Fibroblast of skin of right biceps (primary cell): ENCODE measurements around the gene LRRC71.

Experiments used
- DNase-seq: peaks from one replicate; pipeline ENCODE4 v3.0.0-alpha.2; 2013

The LRRC71 gene

DNA sequence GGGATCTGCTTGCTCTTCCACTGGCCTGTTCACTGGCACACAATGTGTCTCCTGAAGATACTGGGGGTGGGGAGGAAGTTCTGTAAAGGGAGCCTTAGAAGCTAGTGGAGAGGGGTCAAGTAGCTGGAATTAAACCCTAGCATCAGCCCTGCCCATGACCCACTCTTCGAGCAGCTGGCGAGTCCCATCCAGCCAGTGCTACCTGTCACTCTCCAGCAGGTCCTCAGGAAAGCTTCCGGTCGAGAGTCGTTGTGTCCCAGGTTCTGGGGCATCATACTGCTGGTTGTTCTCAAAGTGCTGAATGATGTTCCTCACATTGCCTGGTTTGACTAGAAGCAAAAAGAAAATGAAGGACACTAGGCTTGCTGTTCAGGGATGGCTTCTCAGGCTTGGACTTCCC lies 30.9 kb downstream of the LRRC71 start:
- DNase-seq, result no peak

- no peak for DNase-seq
Observed at GRCh38 chr1:156953571-156953970, 33.1 kb downstream of the LRRC71 start.

GRCh38 chr1:156956333-156956732 lies 35.9 kb downstream of the LRRC71 start:
- DNase-seq, result no peak

DNA sequence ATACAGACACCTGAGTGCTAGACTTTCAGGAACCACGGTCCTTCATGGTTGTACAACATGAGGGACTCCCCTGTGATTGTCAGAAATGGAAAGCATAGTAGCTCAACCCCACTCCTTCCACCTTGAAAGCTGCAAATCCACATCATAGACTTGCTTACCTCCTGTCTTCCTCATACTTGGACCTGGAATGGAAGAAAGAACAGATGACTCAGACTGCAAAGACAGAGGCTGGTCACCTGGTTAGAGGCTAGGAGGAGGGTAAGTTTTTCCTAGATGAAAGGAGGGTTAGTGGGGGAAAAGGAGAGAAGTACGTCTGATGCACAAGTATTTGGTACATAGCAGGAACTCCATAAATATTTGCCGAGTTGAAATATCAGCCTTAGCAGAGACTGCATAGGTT lies 37.2 kb downstream of the LRRC71 start:
- DNase-seq, result no peak

- no peak for DNase-seq
Observed at GRCh38 chr1:156958247-156958714, 37.8 kb downstream of the LRRC71 start.

GRCh38 chr1:156959414-156959813 lies 39.0 kb downstream of the LRRC71 start:
- peak; percentile 33 for DNase-seq

- no peak for DNase-seq
Observed at GRCh38 chr1:156959925-156960324, 39.5 kb downstream of the LRRC71 start.

GRCh38 chr1:156961709-156962108 lies 41.3 kb downstream of the LRRC71 start:
- DNase-seq, result peak; percentile 9

GRCh38 chr1:156963621-156964020 lies 43.2 kb downstream of the LRRC71 start:
- DNase-seq, result peak; percentile 6

GRCh38 chr1:156964441-156964840 lies 44.0 kb downstream of the LRRC71 start:
- DNase-seq, result peak; percentile 52

DNA sequence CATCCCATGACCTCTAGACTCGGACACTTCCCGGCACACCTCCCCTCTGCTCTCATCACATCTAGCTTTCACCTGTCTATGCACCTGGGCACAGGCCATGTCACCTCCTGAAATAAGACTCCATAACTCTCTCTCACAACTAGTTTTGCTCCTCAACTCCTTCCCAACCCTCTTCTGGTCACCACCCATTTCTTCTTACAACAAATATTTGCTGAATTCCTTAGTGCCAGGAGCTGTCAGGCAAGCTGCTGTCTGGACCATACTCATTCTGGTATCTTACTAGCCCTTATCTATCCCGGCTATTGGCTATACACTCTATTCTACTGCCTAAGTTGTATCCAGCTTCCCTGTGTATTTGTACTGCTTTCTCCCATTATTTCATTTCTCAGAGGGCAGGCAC lies 49.1 kb downstream of the LRRC71 start:
- no peak for DNase-seq

- DNase-seq, result peak; percentile 10
Observed at GRCh38 chr1:156970017-156970416, 49.6 kb downstream of the LRRC71 start.

DNA sequence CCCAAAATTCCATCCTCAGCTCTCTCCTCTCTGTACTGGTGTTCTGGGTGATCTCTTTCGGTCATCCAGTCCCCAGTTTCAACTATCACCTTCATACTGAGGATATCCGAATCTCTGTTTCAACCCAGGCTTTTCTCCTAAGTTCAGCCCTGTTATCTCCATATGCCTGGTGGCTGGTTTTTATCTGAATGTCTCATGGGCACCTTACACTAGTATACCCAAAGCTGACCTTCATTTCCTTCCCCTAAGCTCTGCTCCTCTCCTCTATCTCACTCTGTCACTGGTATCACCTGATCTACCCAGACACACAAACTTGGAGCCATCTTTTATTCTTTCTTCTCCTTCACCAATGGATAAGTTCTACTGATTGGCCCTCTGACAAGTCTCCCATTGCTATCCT lies 53.0 kb downstream of the LRRC71 start:
- DNase-seq, result no peak

DNA sequence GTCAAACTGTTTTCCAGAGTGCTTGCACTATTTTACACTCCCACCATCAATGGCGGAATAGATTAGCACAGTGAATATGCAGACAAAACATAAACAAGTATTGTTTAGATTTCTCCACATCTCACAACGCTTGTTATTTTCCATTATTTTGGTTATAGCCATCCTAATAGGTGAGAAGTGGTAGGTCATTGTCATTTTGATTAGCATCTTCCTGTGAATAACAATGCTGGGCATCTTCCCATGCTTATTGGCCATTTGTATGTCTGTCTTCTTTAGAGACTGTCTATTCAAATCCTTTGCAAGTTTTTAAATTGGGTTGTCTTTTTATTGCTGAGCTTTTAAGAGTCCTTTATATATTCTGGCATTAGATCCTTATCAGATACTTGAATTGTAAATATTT lies 54.7 kb downstream of the LRRC71 start:
- no peak for DNase-seq

- no peak for DNase-seq
Observed at GRCh38 chr1:156980551-156980950, 60.1 kb downstream of the LRRC71 start.
